Upper lobe of left lung (tissue), 4 donors: ENCODE measurements around the gene NIN.

ENCODE experiments used
- EP300 ChIP-seq, 4 donors: sonication (generic); formaldehyde crosslinking; IDR thresholded peaks; one replicate each; pipeline ENCODE4 v1.5.1; 2017; ENCODE audit warnings: antibody characterized with exemption in 4 of 4, control low read depth in 2 of 4
- POLR2A ChIP-seq, 4 donors: fragments of 450-650 bp; IDR thresholded peaks; one replicate each; pipeline ENCODE4 v1.5.1; 2016 to 2017; ENCODE audit warnings: antibody characterized with exemption in 4 of 4, mild to moderate bottlenecking in 2 of 4
- POLR2AphosphoS5 ChIP-seq, 2 donors: sonication (generic); formaldehyde crosslinking; IDR thresholded peaks; one replicate each; pipeline ENCODE4 v1.5.1; 2017; ENCODE audit warnings: antibody characterized with exemption in 2 of 2

- TF ChIP-seq POLR2A (IDR thresholded peaks at IDR 0.05), result no peak
- no peak for TF ChIP-seq POLR2AphosphoS5 (IDR thresholded peaks at IDR 0.05)
- TF ChIP-seq EP300 (IDR thresholded peaks at IDR 0.05), result no peak
These were observed 35.8 kb downstream of the NIN start for GRCh38 chr14:50795142-50795541.
